Endothelial cell (in vitro differentiated cells): ENCODE data around the gene NME7. TPM values are rescaled to one million over a fixed set of nuclear protein-coding genes. Genes with fewer than 3 reads are reported as not detected.
"Not testable (repeated sequence)": the region's sequence is repeated elsewhere in the genome, so short reads cannot be mapped to it uniquely, and the experiment has no call there.

Experiments used
- DNase-seq: peaks from one replicate; pipeline ENCODE4 v3.0.0; 2021; ENCODE audit warnings: low spot score
- H3K27ac Mint-ChIP-seq: one replicate; pipeline ENCODE4 v1.8.0; 2021; ENCODE audit warnings: mixed read lengths, inconsistent platforms; ENCODE audit not compliant: unreplicated experiment
- H3K27me3 Mint-ChIP-seq: one replicate; pipeline ENCODE4 v1.8.0; 2021; ENCODE audit warnings: mild to moderate bottlenecking, moderate library complexity, mixed read lengths, inconsistent platforms; ENCODE audit not compliant: unreplicated experiment
- H3K36me3 Mint-ChIP-seq: one replicate; pipeline ENCODE4 v1.8.0; 2021; ENCODE audit warnings: mild to moderate bottlenecking, low read depth, mixed read lengths, inconsistent platforms; ENCODE audit not compliant: unreplicated experiment
- H3K4me1 Mint-ChIP-seq: one replicate; pipeline ENCODE4 v1.8.0; 2021; ENCODE audit warnings: mild to moderate bottlenecking, mixed read lengths, inconsistent platforms; ENCODE audit not compliant: unreplicated experiment
- H3K4me3 Mint-ChIP-seq: one replicate; pipeline ENCODE4 v1.8.0; 2021; ENCODE audit warnings: mild to moderate bottlenecking, mixed read lengths, inconsistent platforms; ENCODE audit not compliant: unreplicated experiment
- H3K9me3 Mint-ChIP-seq: one replicate; pipeline ENCODE4 v1.8.0; 2021; ENCODE audit warnings: mixed read lengths, inconsistent platforms; ENCODE audit not compliant: unreplicated experiment
- total RNA-seq: library from RNA; stranded (reverse); fragmentation: NEBNext Ultra II Directional; extraction: Animal tissue kit (Norgen Biotek cat#: 25700); gene quantifications from one replicate; pipeline ENCODE4 v1.2.1, GENCODE V29; 2021; ENCODE audit not compliant: unreplicated experiment
- TF ChIP-seq, protein P1 (sequence below): fragments of 200-600 bp; sonication (generic); IDR thresholded peaks from one replicate; pipeline ENCODE4 v1.5.0; 2021; ENCODE audit warnings: antibody characterized with exemption; ENCODE audit not compliant: unreplicated experiment

The NME7 gene
- total RNA-seq, 1 donor from 2014 or later = 18.9 TPM

- no peak for DNase-seq
- H3K4me3 Mint-ChIP-seq = no peak overlapping the region
- no peaks in the 10 kb centered on the region for H3K36me3 Mint-ChIP-seq
- no peaks in the 10 kb centered on the region for H3K9me3 Mint-ChIP-seq
- H3K27me3 Mint-ChIP-seq = no peaks in the 10 kb centered on the region
- no peaks in the 10 kb centered on the region for H3K4me1 Mint-ChIP-seq
- no peak overlapping the region for H3K27ac Mint-ChIP-seq
- TF ChIP-seq, protein P1, sequence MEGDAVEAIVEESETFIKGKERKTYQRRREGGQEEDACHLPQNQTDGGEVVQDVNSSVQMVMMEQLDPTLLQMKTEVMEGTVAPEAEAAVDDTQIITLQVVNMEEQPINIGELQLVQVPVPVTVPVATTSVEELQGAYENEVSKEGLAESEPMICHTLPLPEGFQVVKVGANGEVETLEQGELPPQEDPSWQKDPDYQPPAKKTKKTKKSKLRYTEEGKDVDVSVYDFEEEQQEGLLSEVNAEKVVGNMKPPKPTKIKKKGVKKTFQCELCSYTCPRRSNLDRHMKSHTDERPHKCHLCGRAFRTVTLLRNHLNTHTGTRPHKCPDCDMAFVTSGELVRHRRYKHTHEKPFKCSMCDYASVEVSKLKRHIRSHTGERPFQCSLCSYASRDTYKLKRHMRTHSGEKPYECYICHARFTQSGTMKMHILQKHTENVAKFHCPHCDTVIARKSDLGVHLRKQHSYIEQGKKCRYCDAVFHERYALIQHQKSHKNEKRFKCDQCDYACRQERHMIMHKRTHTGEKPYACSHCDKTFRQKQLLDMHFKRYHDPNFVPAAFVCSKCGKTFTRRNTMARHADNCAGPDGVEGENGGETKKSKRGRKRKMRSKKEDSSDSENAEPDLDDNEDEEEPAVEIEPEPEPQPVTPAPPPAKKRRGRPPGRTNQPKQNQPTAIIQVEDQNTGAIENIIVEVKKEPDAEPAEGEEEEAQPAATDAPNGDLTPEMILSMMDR = no peak
Measured at GRCh38 chr1:169193191-169193850, 174.3 kb downstream of the NME7 start.

GRCh38 chr1:169186106-169186505 lies 181.5 kb downstream of the NME7 start:
- Mint-ChIP-seq H3K4me1 (no peaks in the 10 kb centered on the region), H3K4me3 (no peak overlapping the region), H3K9me3 (no peaks in the 10 kb centered on the region), H3K27ac (no peak overlapping the region), H3K36me3 (no peaks in the 10 kb centered on the region), H3K27me3 (peaks cover 3% of the 10 kb centered on the region)
- DNase-seq = no peak
- TF ChIP-seq, protein P1 = no peak

GRCh38 chr1:169184812-169185211 lies 182.8 kb downstream of the NME7 start:
- H3K27me3 Mint-ChIP-seq = peaks cover 3% of the 10 kb centered on the region
- DNase-seq = no peak
- H3K36me3 Mint-ChIP-seq = no peaks in the 10 kb centered on the region
- no peaks in the 10 kb centered on the region for H3K4me1 Mint-ChIP-seq
- TF ChIP-seq, protein P1 = no peak
- H3K27ac Mint-ChIP-seq = no peak overlapping the region
- H3K9me3 Mint-ChIP-seq = no peaks in the 10 kb centered on the region
- H3K4me3 Mint-ChIP-seq = no peak overlapping the region

GRCh38 chr1:169180174-169180573 lies 187.4 kb downstream of the NME7 start:
- TF ChIP-seq, protein P1 = no peak
- H3K4me3 Mint-ChIP-seq = no peak overlapping the region

DNA sequence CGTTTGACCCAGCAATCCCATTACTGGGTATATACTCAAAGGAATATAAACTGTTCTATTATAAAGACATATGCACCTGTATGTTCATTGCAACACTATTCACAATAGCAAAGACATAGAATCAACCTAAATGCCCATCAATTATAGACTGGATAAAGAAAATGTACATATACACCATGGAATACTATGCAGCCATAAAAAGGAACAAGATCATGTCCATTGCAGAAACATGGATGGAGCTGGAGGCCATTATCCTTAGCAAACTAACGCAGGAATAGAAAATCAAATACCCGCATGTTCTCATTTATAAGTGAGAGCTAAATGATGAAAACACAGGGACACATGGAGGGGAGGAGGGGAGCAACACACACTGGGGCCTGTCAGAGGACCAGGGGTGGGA lies 188.2 kb downstream of the NME7 start:
- H3K4me3 Mint-ChIP-seq, H3K27me3 Mint-ChIP-seq, DNase-seq, H3K36me3 Mint-ChIP-seq, H3K4me1 Mint-ChIP-seq, H3K27ac Mint-ChIP-seq, H3K9me3 Mint-ChIP-seq: not testable (repeated sequence)

More at GRCh38 chr1:169180174-169180573, 187.4 kb downstream of the NME7 start:
- H3K4me1 Mint-ChIP-seq = no peaks in the 10 kb centered on the region
- no peak overlapping the region for H3K27ac Mint-ChIP-seq
- peaks cover 1% of the 10 kb centered on the region for H3K27me3 Mint-ChIP-seq
- no peaks in the 10 kb centered on the region for H3K36me3 Mint-ChIP-seq
- DNase-seq = no peak
- no peaks in the 10 kb centered on the region for H3K9me3 Mint-ChIP-seq
